Measurements from ENCODE around the gene CDH16.

The CDH16 gene

DNA sequence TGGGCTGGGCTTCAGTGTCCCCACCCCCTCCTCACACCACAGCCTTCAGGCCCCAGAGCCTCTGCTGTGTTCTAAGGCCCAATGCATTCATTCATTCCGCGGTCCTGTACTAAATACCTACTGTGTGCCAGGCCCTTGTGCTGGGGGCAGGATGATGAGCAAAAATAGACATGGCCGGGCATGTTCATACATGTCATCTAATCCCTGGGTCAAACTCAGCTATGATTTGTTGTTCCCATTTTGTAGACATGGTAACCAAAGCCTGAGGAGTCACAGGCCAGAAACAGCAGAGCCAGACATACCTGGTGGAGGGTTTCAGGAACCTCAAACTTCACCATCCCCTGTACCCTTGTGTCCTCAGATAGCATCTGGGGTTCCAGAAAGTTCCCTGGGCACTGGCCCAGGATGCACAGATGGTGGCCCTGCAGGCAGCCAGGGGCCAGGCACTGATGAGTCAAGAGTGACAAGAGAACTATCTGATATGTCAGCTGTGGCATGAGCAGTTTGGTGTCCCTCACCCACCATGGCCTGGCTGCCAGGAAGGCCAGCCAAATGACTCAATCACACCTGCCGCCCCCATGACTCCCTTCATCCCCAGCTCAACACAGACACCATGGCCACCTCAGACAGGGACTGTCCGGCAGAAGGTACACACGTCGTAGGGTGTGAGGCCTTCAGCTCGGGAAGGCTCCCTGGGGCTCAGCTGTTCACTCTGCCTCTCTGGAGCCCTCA lies 9.4 kb upstream of the CDH16 start:
- no peak for DNase-seq

DNA sequence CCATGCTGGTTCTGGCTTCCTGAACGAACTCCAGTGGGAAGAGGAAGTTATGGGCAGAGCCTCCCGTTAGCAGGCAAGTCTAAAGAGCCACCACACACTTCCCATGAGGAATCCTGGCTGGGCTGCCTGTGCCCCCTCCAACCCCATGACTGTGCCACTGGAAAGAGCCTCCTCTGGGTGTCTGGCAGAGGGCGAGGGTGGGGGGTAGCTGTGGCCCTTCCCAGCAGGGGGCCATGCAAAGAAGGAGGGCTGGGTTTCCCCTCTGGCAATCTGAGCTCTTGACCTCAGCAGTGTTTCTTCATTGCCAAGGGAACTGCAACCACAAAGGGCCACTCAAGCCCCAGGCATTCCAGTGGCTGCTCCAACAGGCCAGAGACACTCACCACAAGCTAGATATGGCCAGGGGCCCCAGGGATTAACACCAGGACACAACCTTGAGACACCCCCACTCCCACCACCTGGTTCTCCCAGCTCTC lies 8.3 kb upstream of the CDH16 start:
- peak; percentile 36 for DNase-seq

DNA sequence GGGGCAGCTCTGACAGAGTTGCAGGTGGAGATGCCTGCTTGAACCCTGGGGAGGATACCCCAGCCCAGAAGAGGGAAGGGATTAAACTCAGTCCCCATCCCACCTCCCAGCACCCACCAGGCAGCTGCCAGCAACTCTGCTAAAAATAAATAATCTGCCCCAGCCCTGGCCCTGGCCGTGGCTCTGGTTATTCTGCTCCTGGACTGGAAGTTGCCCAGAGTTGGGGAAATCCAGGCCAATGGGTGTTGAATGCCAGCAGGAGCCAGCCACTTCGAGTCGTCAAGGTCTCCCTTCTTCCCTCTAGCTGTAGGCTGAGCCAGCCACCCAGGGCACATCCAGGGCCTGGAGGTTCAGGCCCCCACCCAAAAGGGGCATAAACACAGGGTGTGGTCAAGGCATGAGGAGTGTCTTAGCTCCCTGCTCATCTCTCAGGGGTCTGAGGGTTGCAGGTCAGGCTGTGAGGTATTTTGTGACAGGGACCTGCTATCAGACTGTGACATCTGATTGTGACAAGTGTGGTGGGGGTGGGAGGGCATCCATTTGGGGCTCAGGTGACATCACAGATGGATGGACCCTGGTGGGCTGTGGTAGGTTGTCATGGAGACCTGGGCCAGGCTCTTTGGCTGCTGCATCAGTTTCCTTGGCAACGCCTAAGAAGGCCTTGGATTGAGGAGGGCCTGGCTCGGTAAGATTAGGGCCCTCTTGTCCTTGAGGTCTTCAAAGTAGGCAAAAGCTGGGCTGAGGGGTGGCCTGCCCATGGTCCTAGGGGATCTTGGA lies 7.7 kb upstream of the CDH16 start:
- no peak for DNase-seq

DNA sequence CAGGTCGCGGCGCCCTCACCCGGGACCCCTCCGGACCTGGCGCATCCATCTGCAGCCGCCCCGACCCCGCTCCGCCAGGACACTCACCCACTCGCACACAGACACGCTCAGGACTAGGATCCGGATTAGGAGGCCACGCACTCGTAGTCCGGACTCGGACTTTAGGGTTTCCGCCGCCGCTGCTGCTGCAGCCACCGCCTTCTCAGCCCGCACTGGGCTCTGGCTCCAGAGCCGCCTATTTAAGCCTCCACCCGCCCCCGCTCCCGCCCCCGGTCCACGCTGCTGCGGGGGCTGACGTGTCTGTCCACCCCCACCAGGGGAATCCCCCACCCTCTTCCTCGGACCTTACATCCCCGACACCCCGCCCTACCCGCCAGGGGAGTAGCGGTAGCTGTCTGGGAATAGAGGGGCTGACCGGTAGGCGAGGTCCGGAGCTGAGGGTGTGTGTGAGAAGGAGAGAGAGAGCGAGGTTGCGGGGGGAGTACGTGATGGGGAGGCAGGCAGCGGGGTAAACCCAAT lies 6.7 kb upstream of the CDH16 start, which contains the start of gene RRAD:
Gene RRAD, minus strand, starts transcription at position 214 of the 519 bp plus-strand sequence. CDS start 356 bp downstream, outside the sequence.
- DNase-seq = no peak

DNA sequence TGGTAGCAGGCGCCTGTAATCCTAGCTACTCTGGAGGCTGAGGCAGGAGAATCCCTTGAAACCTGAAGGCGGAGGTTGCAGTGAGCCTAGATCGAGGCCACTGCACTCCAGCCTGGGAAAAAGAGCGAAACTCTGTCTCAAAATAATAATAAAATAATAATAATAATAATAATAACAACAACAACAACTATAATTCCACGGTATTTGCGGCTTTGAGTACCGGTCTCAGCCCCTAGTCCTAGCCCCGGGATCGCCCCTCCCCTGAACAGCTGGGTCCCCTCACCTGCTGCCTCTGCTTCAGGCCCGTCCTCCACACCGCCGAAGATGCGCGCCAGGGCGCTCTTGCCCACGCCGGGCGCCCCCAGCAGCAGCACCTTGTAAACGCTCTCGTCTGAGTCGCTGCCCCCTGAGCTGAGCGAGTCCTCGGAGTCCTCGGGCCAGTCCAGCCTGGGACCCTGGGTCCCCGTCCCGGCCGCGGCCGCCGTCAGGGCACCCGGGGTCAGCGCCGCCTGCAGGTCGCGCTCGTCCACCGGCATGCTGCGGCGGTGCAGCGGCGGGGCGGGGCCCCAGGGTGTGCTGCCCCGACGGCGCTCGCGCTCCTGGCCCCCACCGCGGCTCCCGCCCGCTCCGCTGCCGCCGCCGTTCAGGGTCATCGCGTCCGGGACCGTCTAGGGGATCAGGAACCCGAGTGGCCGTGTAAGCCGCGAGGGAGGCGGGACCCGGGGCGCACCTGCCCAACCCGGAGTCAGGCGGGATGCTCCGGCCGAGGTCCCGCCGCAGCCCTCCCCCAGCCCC lies 6.0 kb upstream of the CDH16 start:
- no peak for DNase-seq

DNA sequence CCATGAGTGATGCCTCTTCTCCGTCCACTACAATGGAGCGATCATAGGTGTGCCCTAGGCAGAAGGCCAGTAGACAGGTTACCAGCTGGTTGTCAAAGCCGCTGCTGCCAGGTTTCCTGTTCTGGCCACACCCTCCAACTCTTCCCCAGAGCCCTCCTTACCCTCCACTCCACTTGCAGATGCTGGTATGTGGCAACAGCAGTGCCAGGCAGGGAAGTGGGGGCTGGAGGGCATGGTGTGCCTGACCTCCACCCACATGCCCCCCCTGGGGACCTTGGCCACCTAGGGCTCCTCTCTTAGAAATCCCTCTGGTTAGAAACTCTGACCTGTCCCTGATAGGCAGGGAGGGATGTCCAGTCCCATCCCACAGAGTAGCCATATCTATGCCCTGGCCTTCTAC lies 5.2 kb upstream of the CDH16 start:
- DNase-seq = no peak

DNA sequence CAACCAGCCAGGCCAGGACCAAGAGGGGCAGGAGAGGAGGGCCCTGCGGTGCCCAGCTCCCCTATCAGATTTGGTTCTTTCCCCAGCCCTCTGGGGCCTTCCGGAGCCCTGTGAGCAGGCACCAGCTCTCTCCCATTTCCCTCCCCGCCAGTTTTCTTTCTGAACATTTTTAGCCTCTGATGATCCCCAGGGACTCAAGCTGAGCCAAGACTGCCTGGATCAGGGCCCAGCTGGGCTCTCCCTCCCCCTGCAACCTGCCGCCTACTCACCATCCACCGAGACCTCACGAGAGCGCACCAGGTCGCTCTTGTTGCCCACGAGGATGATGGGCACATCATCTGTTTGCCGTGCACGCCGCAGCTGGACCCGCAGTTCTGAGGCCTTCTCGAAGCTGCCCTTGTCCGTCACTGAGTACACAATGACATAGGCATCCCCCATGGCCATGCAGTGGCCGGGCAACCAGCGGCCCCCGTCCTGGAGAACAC lies 4.6 kb upstream of the CDH16 start:
- peak; percentile 54 for DNase-seq

DNA sequence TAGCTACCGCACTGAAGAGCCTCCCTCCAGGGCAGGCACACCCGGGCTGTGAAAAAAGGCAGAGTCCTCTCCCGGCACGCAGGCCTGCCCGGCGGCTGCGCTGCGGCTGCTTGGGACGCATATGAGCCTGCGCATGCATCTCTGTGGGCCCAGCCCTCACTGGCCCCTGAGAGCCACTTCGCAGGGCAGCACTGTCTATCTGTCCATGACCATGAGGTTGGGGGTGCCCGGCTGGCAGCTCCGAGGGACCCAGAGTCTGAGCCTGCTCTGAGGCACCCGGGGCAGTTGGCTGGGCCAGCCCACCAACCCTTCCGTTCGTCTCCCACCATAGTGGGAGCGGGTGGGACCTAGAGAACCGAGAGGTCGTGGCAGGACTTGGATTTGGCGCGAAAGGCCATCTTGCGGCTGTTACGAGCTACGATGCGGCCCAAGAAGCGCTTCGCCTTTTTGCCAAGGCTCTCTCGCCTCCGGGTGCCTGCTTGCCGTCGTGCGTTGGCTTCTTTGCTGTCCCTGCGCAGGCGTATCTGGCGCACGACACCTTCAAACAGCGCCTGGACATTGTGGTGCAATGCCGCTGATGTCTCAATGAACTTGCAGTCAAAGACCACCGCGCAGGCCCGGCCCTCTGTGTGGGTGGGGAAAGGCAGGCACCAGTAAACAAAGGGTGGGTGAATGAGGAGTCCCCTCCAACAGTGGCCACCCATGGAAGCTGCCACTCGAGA lies 3.2 kb upstream of the CDH16 start:
- no peak for DNase-seq

DNA sequence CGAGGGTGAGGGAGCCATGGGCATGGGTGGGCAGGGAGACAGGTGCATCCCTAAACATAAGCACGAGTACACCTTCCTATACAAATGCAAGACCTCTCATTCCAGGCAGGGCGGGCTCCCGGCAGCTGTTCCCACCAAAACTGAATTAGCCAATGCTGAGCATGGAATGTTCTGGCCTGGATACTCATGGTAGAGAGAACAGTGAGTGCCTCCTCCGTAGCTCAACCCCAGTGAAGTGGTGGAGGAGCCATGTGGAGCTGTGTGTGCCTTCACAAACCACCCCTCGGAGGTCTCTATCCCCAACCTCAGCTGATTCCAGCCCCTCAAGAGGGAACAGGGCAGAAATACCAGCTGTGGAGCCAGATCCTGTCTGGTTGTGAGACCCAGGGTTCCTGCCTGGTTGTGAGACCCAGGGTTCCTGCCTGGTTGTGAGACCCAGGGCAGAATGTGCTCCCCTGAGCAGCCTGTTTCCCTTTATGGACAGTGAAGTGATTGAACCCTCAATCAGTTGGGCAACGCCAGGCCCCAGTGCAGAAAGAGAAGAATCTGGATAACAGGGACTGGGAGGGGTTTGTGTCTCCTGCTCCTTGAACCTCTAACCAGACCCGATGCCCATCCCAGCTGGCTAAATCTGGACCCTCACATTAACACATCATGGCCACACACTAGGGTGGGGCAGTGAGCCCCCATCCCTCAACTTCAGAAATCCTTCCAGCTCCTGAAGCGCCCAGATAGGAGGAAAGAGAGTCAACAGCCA lies 2.4 kb upstream of the CDH16 start:
- DNase-seq = no peak

DNA sequence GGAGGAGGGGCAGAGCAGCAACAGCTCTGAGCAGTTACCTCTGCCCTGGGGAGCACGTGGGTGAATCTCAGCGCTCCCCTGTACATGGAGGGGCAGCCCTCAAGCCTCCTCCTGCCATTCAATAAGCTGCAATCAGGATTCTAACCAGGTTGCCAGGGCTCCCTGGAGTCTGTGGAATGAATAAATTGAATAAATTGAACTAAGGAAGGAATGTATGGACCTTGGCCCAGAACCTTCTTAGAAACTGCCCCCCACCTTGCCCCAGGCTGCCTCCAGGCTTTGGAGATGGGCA lies 1.6 kb upstream of the CDH16 start:
- no peak for DNase-seq

DNA sequence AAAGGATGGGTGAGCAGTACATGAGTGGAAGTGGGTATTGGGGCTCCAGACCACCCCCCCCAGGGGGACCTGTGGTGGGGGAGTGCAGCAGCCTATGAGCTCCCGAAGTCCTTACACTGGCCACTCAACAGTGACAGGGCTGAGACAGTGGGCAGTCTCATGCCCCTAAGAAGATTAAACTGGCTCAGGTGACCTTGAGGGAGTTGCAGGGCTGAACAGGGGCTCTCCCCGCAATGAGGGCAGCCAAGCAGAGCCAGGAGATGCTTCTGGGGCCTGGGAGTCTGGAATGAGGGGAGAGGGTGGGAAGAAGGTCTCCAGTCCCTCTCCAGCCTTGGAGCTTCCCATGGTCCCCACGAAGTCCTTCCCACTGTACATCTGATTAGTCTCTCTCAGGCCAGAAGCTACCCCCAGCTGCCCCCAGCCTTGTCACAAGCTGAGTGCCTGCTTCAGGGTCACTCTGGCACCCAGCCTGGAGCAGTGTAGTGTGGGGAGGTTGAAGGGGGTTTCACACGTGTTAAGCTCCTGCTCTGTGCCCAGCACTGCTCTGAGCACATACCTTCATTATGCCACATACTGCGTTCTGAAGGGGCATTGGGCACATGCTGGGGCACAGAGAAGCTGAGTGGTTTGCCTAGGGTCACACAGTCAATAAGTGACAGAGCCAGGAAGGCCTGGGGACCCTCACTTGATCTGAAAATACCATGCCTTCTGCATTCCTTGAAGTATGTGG lies 1.0 kb upstream of the CDH16 start:
- DNase-seq = no peak

DNA sequence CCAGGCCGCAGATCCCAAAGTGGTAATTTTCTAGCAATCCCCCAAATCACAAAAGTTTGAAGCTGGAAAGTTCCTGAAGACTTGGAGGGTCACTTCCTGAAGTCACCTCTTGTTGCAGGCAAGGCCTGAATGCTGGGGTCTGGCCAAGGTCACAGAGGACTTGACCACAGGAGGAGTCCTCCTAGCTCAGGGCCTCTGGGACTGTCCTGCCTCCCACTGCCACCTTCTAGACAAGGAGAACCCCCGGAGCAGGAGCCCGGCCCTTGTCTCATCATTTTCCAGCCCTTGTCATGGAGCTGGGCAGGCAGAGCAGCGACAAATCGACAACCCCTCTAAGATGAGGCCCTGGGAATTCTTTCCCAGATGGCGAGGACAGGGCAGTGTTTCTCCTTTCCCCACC lies 330 bp downstream of the CDH16 start:
- no peak for DNase-seq

DNA sequence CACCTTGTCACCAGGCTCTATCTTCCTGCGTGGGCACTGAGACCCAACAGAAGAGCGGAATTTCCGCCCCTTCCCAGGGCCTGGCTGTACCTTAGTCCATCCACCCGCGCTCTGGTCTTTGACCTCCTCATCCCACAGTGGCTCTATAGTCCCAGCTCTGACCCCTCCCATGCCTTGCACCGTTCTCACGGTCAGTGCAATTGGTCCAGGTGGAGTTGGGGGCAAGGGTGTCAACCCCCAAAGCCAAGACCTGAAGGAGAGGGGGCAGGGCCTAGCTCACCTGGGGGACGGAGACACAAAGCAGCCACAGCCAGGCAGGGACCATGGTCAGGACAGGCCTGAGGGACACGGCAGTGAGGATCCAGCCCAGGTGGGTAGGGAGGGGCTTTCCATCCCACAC lies 944 bp downstream of the CDH16 start:
- DNase-seq = no peak

DNA sequence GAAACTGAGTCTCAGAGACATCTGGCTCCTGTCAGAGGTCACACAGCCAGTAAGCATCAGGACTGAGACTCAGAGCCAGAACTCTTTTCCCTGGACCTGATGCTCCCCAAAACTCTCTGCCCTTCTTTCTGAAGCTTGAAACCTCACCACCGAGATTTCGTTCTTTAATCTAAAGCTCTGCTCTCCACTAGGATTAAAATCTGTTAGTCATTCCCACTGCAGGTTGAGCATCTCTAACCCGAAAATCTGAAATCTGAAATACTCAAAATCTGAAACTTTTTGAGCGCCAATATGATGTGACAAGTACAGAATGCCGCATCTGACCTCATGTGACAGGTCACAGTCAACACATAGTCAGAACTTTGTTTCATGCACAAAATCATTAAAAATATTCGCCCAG lies 2.2 kb downstream of the CDH16 start:
- DNase-seq = no peak

DNA sequence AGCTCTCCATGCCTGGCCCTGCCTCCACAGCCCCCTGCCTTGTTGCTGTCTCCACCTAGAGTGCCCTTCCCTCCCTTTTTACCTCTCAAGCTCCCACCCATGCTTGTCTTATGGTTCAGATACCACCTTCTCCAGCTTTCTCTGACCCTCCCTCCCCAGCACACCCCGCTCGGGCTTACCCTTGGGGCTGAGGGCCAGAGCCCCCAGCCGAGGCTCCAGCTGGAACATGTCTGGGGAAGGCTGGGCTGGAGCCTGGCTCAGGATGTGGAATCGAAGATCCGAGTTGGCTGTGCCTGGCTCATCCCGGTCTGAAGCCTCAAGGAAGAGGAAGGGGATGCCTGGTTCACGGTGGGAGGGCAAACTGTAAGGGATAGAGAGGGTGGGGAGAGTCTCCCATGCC lies 3.6 kb downstream of the CDH16 start:
- DNase-seq = no peak

DNA sequence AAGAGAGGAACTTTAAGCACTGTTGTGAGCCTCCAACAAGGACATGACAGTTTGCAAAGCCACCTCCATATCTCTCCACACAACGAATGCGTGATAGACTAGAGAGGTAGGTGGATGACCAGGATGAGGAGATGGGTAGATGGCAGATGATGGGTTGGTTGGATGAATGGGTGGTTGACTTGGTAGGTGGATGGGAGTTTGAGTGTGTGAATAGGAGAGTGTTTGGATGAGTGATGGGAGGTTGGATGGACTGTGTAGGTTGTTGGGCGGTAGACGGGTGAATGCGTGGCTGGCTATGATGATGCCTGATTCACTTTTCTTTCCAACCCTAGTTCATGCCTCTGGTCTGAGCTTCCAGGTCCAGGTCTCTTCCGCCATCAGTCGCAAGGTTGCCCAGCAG lies 4.1 kb downstream of the CDH16 start:
- no peak for DNase-seq

DNA sequence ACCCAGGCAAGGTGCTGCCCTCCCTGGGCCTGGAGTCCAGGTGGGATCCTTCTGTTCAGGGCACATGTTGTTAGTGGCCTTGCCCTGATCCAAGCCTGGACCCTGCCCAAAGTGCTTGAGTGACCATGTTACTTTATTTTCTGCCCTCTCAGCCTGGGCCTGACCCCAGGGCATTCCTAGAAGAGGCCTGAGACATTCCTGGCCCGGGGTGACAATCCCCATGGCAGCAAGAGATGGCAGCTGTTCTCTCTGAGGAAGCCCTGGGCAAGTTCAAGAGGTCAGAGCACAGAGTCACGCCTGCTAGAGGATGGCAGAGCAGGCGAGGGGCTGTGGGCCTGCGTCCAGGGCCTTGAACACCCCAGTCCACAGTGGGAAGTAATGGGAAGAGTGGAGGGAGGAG lies 5.0 kb downstream of the CDH16 start:
- DNase-seq = no peak

DNA sequence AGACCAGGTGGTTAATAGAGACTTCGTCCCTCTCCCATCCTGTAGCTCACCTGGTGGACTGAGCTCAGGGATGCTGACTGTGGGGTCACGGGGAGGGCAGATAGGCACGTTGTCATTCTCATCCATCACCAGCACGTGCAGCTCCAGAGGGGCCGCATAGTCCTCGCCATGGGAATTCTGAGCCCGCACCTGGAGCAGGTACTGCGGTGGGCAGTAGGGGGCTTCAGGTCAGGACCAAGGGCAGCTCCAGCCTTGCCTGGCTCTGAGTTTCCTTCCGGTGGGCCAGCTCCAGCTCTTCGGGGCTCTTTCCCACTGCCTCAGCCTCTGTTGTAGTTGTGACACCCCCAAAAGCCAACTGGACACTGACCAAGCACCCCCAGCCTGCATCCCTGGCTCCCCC lies 5.6 kb downstream of the CDH16 start:
- DNase-seq = no peak

DNA sequence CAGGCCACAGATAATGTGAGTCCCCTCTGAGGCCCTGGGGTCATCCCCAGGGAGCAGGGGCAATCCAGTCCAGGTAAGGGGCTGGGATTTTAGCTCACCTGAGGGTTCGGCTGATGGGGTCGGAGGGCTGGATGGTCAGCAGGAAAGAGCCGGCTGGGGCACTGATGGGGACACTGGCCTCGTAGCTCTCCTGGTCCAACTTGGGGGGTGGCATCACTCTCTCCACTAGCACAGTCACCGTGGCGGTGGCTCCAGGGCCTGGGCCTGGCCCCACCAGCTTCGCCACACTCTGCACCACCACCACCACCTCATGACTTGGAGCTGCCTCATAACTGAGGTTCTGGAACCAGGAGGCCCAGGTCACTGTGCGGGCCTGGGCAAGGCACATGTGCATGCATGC lies 6.9 kb downstream of the CDH16 start:
- DNase-seq = no peak

DNA sequence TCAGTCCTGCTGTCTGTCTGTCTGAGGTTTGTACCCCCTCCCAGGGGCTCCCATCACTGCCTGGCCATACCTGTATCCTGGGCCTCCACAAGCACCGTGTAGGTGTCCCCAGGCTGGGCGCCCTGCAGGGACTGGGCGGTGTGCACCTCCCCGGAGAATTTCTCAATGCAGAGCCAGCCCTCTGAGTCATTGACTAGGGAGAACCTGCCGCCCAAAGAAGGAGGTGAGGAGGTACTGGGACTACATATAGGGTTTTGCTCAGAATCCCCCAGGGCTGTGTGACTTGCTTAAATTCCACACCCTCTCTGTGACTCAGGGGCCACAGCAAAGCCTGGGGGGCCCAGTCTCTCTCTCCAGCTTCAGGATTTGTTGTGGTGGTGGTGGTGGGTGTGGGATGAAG lies 7.6 kb downstream of the CDH16 start:
- no peak for DNase-seq

Data from DMS79 treated with DMSO at 0.1 percent for 48 hours (cell line).